ENCODE data around the gene USP20.

- TF ChIP-seq CTCF (IDR thresholded peaks at IDR 0.05) (no peak), POLR2A (IDR thresholded peaks at IDR 0.05) (no peak)
Observed at GRCh38 chr9:129822898-129823541, 12.2 kb upstream of the USP20 start.
